DOHH2 (cell line): ENCODE results near the gene VDAC2.

ENCODE experiments used
- H3F3A ChIP-seq: fragments of 200-600 bp; sonication (generic), shearing (Covaris generic); 2 replicates; pipeline ENCODE4 v1.6.0; 2016; ENCODE audit warnings: antibody characterized with exemption, mild to moderate bottlenecking; ENCODE audit not compliant: control insufficient read depth, insufficient read depth
- H3K27ac ChIP-seq: fragments of 200-600 bp; sonication (generic); 2 replicates; pipeline ENCODE4 v1.5.1; 2014; ENCODE audit warnings: low read depth, mild to moderate bottlenecking, low read length, moderate library complexity
- H3K27me3 ChIP-seq: fragments of 200-600 bp; sonication (generic); 2 replicates; pipeline ENCODE4 v1.6.1; 2014; ENCODE audit warnings: mild to moderate bottlenecking, low read length, mixed read lengths; ENCODE audit not compliant: control insufficient read depth
- H3K36me3 ChIP-seq: fragments of 200-600 bp; sonication (generic); 2 replicates; pipeline ENCODE4 v1.6.1; 2014; ENCODE audit warnings: mild to moderate bottlenecking, low read length, moderate library complexity, mixed read lengths; ENCODE audit not compliant: control insufficient read depth
- H3K4me1 ChIP-seq: fragments of 200-600 bp; sonication (generic); 2 replicates; pipeline ENCODE4 v1.6.1; 2014; ENCODE audit warnings: mild to moderate bottlenecking, low read length, mixed read lengths; ENCODE audit not compliant: control insufficient read depth
- H3K4me2 ChIP-seq: fragments of 200-600 bp; sonication (generic); 2 replicates; pipeline ENCODE4 v1.6.0; 2014; ENCODE audit warnings: mild to moderate bottlenecking, low read length, moderate library complexity
- H3K4me3 ChIP-seq: fragments of 200-600 bp; sonication (generic); 2 replicates; pipeline ENCODE4 v1.5.1; 2014; ENCODE audit warnings: mild to moderate bottlenecking, low read length, mixed read lengths
- H3K79me2 ChIP-seq: fragments of 200-600 bp; sonication (generic); 2 replicates; pipeline ENCODE4 v1.6.1; 2014; ENCODE audit warnings: mild to moderate bottlenecking, low read length, mixed read lengths; ENCODE audit not compliant: control insufficient read depth
- H3K9me2 ChIP-seq: fragments of 200-600 bp; sonication (generic); replicated peaks from 2 replicates; pipeline ENCODE4 v1.6.1; 2014; ENCODE audit warnings: mild to moderate bottlenecking, low read length, mixed read lengths; ENCODE audit not compliant: control insufficient read depth
- H3K9me3 ChIP-seq: fragments of 200-600 bp; sonication (generic); 2 replicates; pipeline ENCODE4 v1.6.1; 2014; ENCODE audit warnings: antibody characterized with exemption, low read length, mixed read lengths; ENCODE audit not compliant: control insufficient read depth, insufficient read depth
- H4K20me1 ChIP-seq: fragments of 200-600 bp; sonication (generic); 2 replicates; pipeline ENCODE4 v1.6.0; 2014; ENCODE audit warnings: low read depth, mild to moderate bottlenecking, antibody characterized with exemption, low read length, moderate library complexity; ENCODE audit not compliant: control insufficient read depth, insufficient read depth
- CTCF ChIP-seq: fragments of 200-600 bp; sonication (generic); IDR thresholded peaks from one replicate; pipeline ENCODE4 v1.5.1; 2014; ENCODE audit warnings: antibody characterized with exemption, mild to moderate bottlenecking, low read depth, low read length; ENCODE audit not compliant: poor library complexity, severe bottlenecking
- EZH2phosphoT487 ChIP-seq: fragments of 200-600 bp; sonication (generic); IDR thresholded peaks from 2 replicates; pipeline ENCODE4 v1.6.1; 2017; ENCODE audit warnings: borderline replicate concordance, mild to moderate bottlenecking, antibody characterized with exemption, low read length, moderate library complexity, mixed read lengths

Gene VDAC2

GRCh38 chr10:75261813-75262705 is 51.5 kb downstream of the VDAC2 start:
- no peaks in the 10 kb centered on the region for H3K4me1 ChIP-seq

GRCh38 chr10:75263806-75264205 is 53.2 kb downstream of the VDAC2 start:
- Histone ChIP-seq H3K9me2 (no peaks in the 10 kb centered on the region), H3K27ac (no peak overlapping the region), H3K79me2 (no peaks in the 10 kb centered on the region), H3F3A (no peaks in the 10 kb centered on the region), H3K36me3 (no peaks in the 10 kb centered on the region), H3K9me3 (no peaks in the 10 kb centered on the region), H3K4me3 (no peak overlapping the region), H4K20me1 (no peaks in the 10 kb centered on the region), H3K27me3 (no peaks in the 10 kb centered on the region), H3K4me1 (no peaks in the 10 kb centered on the region), H3K4me2 (no peak overlapping the region)
- TF ChIP-seq CTCF (no peak), EZH2phosphoT487 (no peak)

More at GRCh38 chr10:75261813-75262705, 51.5 kb downstream of the VDAC2 start:
- Histone ChIP-seq H3K4me2 (no peak overlapping the region), H3F3A (no peaks in the 10 kb centered on the region), H3K4me3 (no peak overlapping the region), H3K79me2 (no peaks in the 10 kb centered on the region), H3K36me3 (no peaks in the 10 kb centered on the region), H3K9me2 (no peaks in the 10 kb centered on the region), H3K27me3 (no peaks in the 10 kb centered on the region), H3K9me3 (no peaks in the 10 kb centered on the region), H4K20me1 (no peaks in the 10 kb centered on the region), H3K27ac (no peak overlapping the region)
- no peak for TF ChIP-seq CTCF
- no peak for TF ChIP-seq EZH2phosphoT487

GRCh38 chr10:75265856-75266255 is 55.3 kb downstream of the VDAC2 start:
- Histone ChIP-seq H3K27ac (no peak overlapping the region), H3K36me3 (no peaks in the 10 kb centered on the region), H3K9me2 (no peaks in the 10 kb centered on the region), H3K79me2 (no peaks in the 10 kb centered on the region), H3K9me3 (no peaks in the 10 kb centered on the region), H3K4me3 (no peak overlapping the region), H4K20me1 (no peaks in the 10 kb centered on the region), H3K4me2 (no peak overlapping the region), H3K4me1 (peaks cover 3% of the 10 kb centered on the region; the same call in 1 of the 2 replicates), H3K27me3 (no peaks in the 10 kb centered on the region), H3F3A (no peaks in the 10 kb centered on the region)
- TF ChIP-seq EZH2phosphoT487 = no peak
- TF ChIP-seq CTCF = no peak
